22Rv1 (cell line): ENCODE measurements around the gene RASSF10.
"Not testable (repeated sequence)": the region's sequence is repeated elsewhere in the genome, so short reads cannot be mapped to it uniquely, and the experiment has no call there.

Experiments used
- H3K27ac ChIP-seq: fragments of 450-650 bp; 2 replicates; pipeline ENCODE4 v1.5.1; 2017
- ZFX ChIP-seq: fragments of 450-650 bp; IDR thresholded peaks from 2 replicates; pipeline ENCODE4 v1.6.1; 2017; ENCODE audit warnings: antibody characterized with exemption, borderline replicate concordance
- TF ChIP-seq, protein P1 (sequence below): fragments of 450-650 bp; IDR thresholded peaks from 2 replicates; pipeline ENCODE4 v1.5.1; 2017; ENCODE audit warnings: mild to moderate bottlenecking

Gene RASSF10

DNA sequence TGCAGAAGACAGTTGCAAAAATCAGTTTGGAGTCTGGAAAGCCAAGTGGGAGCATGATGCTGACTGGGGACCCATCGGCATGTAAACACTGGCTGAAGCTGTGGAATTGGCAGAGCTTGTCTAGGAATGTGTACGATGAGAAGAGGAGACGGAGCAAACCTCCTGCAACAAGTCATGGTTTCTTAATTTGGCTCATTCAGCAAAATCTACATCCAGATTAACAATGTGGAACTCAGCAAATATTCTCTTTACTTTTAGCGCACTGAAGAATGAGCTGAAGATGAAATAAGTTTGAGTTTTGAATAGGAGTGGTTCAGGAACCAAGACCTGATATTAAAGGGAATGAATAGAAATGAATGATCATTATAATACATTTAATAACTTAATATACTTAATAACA lies 26.6 kb downstream of the RASSF10 start:
- TF ChIP-seq ZFX = no peak
- TF ChIP-seq, protein P1, sequence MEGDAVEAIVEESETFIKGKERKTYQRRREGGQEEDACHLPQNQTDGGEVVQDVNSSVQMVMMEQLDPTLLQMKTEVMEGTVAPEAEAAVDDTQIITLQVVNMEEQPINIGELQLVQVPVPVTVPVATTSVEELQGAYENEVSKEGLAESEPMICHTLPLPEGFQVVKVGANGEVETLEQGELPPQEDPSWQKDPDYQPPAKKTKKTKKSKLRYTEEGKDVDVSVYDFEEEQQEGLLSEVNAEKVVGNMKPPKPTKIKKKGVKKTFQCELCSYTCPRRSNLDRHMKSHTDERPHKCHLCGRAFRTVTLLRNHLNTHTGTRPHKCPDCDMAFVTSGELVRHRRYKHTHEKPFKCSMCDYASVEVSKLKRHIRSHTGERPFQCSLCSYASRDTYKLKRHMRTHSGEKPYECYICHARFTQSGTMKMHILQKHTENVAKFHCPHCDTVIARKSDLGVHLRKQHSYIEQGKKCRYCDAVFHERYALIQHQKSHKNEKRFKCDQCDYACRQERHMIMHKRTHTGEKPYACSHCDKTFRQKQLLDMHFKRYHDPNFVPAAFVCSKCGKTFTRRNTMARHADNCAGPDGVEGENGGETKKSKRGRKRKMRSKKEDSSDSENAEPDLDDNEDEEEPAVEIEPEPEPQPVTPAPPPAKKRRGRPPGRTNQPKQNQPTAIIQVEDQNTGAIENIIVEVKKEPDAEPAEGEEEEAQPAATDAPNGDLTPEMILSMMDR = no peak
- H3K27ac ChIP-seq = no peak overlapping the region

DNA sequence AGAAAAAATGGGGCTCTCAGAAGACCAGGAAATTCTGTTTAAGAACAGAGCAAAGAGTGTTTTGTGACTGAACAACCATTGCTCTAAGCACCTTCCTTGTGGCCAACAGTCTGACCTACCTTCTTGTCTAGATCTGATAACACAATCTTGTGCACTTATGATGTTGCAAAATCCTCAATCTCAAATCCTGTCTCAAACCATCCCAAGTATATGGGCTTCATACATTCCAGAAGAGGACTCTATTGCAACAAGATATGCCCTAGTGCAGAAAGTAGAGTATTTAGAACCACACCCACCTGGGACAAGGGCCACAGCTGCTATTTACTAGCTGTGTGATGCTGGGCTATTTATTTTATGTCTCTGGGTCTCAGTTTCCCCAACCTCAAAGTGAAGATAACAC lies 27.1 kb downstream of the RASSF10 start:
- H3K27ac ChIP-seq = no peak overlapping the region
- TF ChIP-seq ZFX = no peak
- TF ChIP-seq, protein P1 = no peak

DNA sequence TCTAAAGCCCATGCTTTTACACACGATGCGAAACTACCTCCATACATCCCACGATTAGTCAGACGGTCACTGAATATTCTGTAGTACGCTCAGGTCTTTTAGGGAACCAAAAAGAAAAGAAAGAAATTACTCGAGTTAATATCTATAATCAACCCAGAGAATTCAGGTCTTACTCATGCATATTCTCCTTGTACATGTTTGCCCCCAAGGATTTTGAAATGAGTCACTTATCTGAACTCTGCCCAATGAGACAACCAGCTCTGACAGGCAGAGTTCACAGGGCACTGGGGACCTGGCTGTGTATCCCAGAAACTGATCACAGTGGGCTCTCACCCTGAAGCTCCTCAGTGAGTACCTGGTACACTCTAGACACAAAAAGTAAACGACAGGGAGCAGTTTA lies 29.2 kb downstream of the RASSF10 start:
- TF ChIP-seq, protein P1 = no peak
- no peak for TF ChIP-seq ZFX
- no peak overlapping the region for H3K27ac ChIP-seq

DNA sequence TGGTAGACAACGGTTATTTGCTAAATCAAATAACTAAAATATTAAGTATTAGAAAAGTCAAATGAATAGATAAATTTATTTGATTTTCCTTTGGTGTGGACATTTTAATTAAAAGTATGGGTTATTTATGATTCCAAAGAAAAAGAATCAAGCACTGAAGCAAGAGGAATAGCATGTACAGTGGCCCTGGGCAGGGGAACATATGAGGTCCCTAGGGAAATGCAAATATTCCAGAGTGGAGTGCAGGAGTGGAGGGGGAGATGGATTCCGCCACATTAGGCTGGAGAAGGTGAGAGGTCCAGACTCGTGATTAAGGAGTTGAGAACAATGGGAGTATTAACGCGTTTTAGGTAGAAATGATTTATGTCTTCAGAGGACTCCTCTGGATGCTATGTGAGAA lies 30.0 kb downstream of the RASSF10 start:
- H3K27ac ChIP-seq = no peak overlapping the region
- no peak for TF ChIP-seq ZFX
- TF ChIP-seq, protein P1 = no peak

GRCh38 chr11:13040969-13041561 lies 31.9 kb downstream of the RASSF10 start:
- H3K27ac ChIP-seq = no peak overlapping the region
- TF ChIP-seq, protein P1 = no peak
- no peak for TF ChIP-seq ZFX

DNA sequence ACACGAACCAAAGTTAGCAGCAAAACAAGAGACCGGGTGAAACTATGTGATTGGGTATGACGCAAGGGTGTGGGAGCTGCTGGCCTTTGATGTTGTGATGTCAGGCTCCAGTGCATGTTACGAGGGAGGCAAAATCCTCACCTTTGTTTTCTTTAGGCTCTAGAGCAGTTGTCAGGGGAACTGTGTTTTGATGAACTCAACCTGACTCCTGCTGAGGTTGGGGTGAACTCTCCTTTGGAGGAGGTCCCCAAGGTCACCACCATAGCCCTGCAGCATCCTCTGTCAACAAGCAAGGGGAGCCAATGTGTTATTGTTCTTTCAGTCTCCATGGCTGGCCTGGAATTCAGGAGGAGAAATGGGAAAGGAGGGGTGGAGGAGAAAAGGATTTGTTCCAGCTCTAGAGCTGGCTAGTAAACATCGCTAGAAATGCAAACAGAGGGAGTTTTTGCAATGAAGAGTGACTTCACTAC lies 33.8 kb downstream of the RASSF10 start:
- H3K27ac ChIP-seq = no peak overlapping the region
- no peak for TF ChIP-seq ZFX
- TF ChIP-seq, protein P1 = no peak

DNA sequence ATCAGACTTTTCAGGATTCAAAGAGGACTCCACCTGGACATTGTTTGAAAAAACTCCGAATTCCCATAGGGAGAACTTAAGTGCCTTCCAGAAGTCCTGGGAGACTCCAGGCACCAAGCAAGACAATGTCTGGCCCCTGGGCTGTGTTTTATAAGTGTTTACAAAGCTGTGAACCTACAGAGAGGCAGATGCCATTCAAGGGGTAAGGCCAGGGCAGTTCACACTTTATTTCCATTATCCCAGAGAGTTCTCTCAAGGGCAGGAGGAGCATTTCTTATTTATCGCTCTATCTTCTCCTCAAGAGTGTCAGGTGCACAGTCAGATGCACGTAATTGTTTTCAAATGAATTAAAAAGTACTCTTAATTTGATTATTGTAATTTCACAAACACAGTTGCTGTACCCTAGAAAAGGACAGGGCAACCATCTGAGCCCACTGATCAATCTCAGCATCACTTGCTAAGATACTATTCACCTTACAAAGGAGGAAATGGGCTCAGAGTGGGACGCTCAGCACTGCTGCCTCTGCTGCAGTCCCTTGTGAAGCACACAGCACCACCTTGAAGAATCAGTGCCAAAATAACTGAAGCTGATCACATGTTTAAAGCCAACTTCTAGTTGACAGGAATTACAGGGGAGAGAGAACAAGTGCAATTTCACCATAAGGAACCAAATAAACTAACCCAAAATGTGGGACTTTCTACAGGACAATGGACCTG lies 35.0 kb downstream of the RASSF10 start:
- no peak overlapping the region for H3K27ac ChIP-seq
- TF ChIP-seq, protein P1 = no peak
- TF ChIP-seq ZFX = no peak

DNA sequence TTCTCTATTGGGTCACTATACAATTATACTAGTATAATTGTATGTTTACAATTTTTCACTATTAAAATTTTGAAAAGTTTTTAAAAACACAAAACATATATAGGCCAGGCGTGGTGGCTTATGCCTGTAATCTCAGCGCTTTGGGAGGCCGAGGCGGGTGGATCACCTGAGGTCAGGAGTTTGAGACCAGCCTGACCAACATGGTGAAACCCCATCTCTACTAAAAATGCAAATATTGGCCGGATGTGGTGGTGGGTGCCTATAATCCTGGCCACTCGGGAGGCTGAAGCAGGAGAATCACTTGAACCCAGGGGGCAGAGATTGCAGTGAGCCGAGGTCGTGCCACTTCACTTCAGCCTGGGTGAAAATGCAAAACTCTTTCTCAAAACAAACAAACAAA lies 36.0 kb downstream of the RASSF10 start:
- not testable (repeated sequence) for H3K27ac ChIP-seq
